H9 (cell line): ENCODE results near the gene LTA4H. TPM values are rescaled to one million over a fixed set of nuclear protein-coding genes. Genes with fewer than 3 reads are reported as not detected.

Experiments
- DNase-seq: peaks from one replicate; pipeline ENCODE4 v3.0.0-alpha.2; 2017
- H2AFZ ChIP-seq: one replicate; pipeline ENCODE4 v1.6.1; 2013; ENCODE audit warnings: mild to moderate bottlenecking, low read length, control low read depth, moderate library complexity
- H2AK5ac ChIP-seq: 2 replicates; pipeline ENCODE4 v1.6.1; 2013; ENCODE audit warnings: low read length, control low read depth, mixed read lengths; ENCODE audit not compliant: insufficient read length
- H2BK120ac ChIP-seq: one replicate; pipeline ENCODE4 v1.6.1; 2013; ENCODE audit warnings: low read depth, mild to moderate bottlenecking, low read length, control low read depth, inconsistent platforms; ENCODE audit not compliant: poor library complexity, severe bottlenecking
- H2BK12ac ChIP-seq: 2 replicates; pipeline ENCODE4 v1.6.1; 2013; ENCODE audit warnings: low read length, control low read depth, mixed read lengths, low read depth; ENCODE audit not compliant: insufficient read length
- H2BK15ac ChIP-seq: 2 replicates; pipeline ENCODE4 v1.6.1; 2013; ENCODE audit warnings: low read depth, low read length, control low read depth
- H2BK20ac ChIP-seq: one replicate; pipeline ENCODE4 v1.6.1; 2013; ENCODE audit warnings: low read depth, mild to moderate bottlenecking, low read length, control low read depth, inconsistent platforms; ENCODE audit not compliant: poor library complexity, severe bottlenecking
- H2BK5ac ChIP-seq: 2 replicates; pipeline ENCODE4 v1.6.1; 2013; ENCODE audit warnings: low read length, control low read depth, mixed read lengths; ENCODE audit not compliant: insufficient read length
- H3K14ac ChIP-seq: 2 replicates; pipeline ENCODE4 v1.6.1; 2013; ENCODE audit warnings: low read length, control low read depth; ENCODE audit not compliant: insufficient read depth
- H3K18ac ChIP-seq: 2 replicates; pipeline ENCODE4 v1.6.1; 2013; ENCODE audit warnings: low read depth, mild to moderate bottlenecking, mixed read lengths, low read length, control low read depth; ENCODE audit not compliant: insufficient read length
- H3K23ac ChIP-seq: 2 replicates; pipeline ENCODE4 v1.6.1; 2013; ENCODE audit warnings: low read length, control low read depth, mixed read lengths, low read depth; ENCODE audit not compliant: insufficient read length
- H3K23me2 ChIP-seq: 2 replicates; pipeline ENCODE4 v1.6.1; 2013; ENCODE audit warnings: low read depth, mild to moderate bottlenecking, mixed read lengths, low read length, control low read depth; ENCODE audit not compliant: insufficient read length, poor library complexity, severe bottlenecking
- H3K27ac ChIP-seq: 2 replicates; pipeline ENCODE4 v1.5.1; 2013; ENCODE audit warnings: low read length, control low read depth, mixed read lengths, low read depth; ENCODE audit not compliant: insufficient read length
- H3K27me3 ChIP-seq: 2 replicates; pipeline ENCODE4 v1.6.1; 2013; ENCODE audit warnings: low read length, control low read depth, inconsistent platforms; ENCODE audit not compliant: insufficient read depth
- H3K4ac ChIP-seq: 2 replicates; pipeline ENCODE4 v1.6.1; 2013; ENCODE audit warnings: low read depth, mild to moderate bottlenecking, control low read depth, inconsistent platforms, low read length, moderate library complexity
- H3K4me1 ChIP-seq: 2 replicates; pipeline ENCODE4 v1.6.1; 2013; ENCODE audit warnings: low read length, control low read depth, inconsistent platforms; ENCODE audit not compliant: insufficient read depth
- H3K4me2 ChIP-seq: 2 replicates; pipeline ENCODE4 v1.6.1; 2013; ENCODE audit warnings: low read length, control low read depth, mixed read lengths; ENCODE audit not compliant: insufficient read length, insufficient read depth
- H3K56ac ChIP-seq: 2 replicates; pipeline ENCODE4 v1.6.1; 2013; ENCODE audit warnings: low read depth, mild to moderate bottlenecking, mixed read lengths, low read length, control low read depth; ENCODE audit not compliant: insufficient read length
- H3K79me1 ChIP-seq: 2 replicates; pipeline ENCODE4 v1.6.1; 2013; ENCODE audit warnings: low read depth, mild to moderate bottlenecking, moderate library complexity, low read length, control low read depth, inconsistent platforms; ENCODE audit not compliant: insufficient read depth, poor library complexity, severe bottlenecking
- H3K79me2 ChIP-seq: 2 replicates; pipeline ENCODE4 v1.6.1; 2013; ENCODE audit warnings: low read length, control low read depth, inconsistent platforms; ENCODE audit not compliant: insufficient read depth
- H3K9ac ChIP-seq: 2 replicates; pipeline ENCODE4 v1.6.1; 2013; ENCODE audit warnings: low read length, control low read depth, mixed read lengths; ENCODE audit not compliant: insufficient read length; ENCODE audit errors: extremely low read depth
- H3K9me3 ChIP-seq: one replicate; pipeline ENCODE4 v1.6.1; 2013; ENCODE audit warnings: low read depth, low read length, inconsistent platforms; ENCODE audit not compliant: control insufficient read depth
- H3T11ph ChIP-seq: one replicate; pipeline ENCODE4 v1.6.1; 2013; ENCODE audit warnings: mild to moderate bottlenecking, low read length, control low read depth, inconsistent platforms
- H4K20me1 ChIP-seq: one replicate; pipeline ENCODE4 v1.6.1; 2013; ENCODE audit not compliant: control insufficient read depth, insufficient read length, insufficient read depth
- H4K5ac ChIP-seq: 2 replicates; pipeline ENCODE4 v1.6.1; 2013; ENCODE audit warnings: low read depth, mild to moderate bottlenecking, mixed read lengths, low read length, control low read depth; ENCODE audit not compliant: insufficient read length
- H4K8ac ChIP-seq: replicated peaks from 2 replicates; pipeline ENCODE4 v1.6.1; 2013; ENCODE audit warnings: low read length, control low read depth, mixed read lengths, low read depth; ENCODE audit not compliant: insufficient read length
- H4K91ac ChIP-seq: 2 replicates; pipeline ENCODE4 v1.6.1; 2013; ENCODE audit warnings: low read depth, mild to moderate bottlenecking, moderate library complexity, mixed read lengths, low read length, control low read depth; ENCODE audit not compliant: insufficient read length
- H3K27ac Mint-ChIP-seq, 3 experiments: 2 replicates in 2 of 3; 3 replicates in 1 of 3; pipeline ENCODE4 v1.8.0; 2020 to 2021; ENCODE audit warnings: mixed read lengths in 3 of 3, mild to moderate bottlenecking in 1 of 3, moderate library complexity in 1 of 3
- H3K27me3 Mint-ChIP-seq: 2 replicates; pipeline ENCODE4 v1.8.0; 2021; ENCODE audit warnings: low read depth, mild to moderate bottlenecking, moderate library complexity, mixed read lengths
- H3K36me3 Mint-ChIP-seq, 3 experiments: 2 replicates in 2 of 3; 3 replicates in 1 of 3; pipeline ENCODE4 v1.8.0; 2020 to 2021; ENCODE audit warnings: low read depth in 3 of 3, mixed read lengths in 3 of 3; ENCODE audit not compliant: insufficient read depth in 1 of 3
- H3K4me1 Mint-ChIP-seq, 2 experiments: 2 replicates each; pipeline ENCODE4 v1.8.0; 2020; ENCODE audit warnings: mixed read lengths in 2 of 2
- H3K4me3 Mint-ChIP-seq, 2 experiments: 2 replicates in 1 of 2; 3 replicates in 1 of 2; pipeline ENCODE4 v1.8.0; 2020 to 2021; ENCODE audit warnings: mild to moderate bottlenecking in 2 of 2, mixed read lengths in 2 of 2, moderate library complexity in 1 of 2
- H3K9me3 Mint-ChIP-seq, 2 experiments: 2 replicates in 1 of 2; 3 replicates in 1 of 2; pipeline ENCODE4 v1.8.0; 2020; ENCODE audit warnings: mild to moderate bottlenecking in 2 of 2, mixed read lengths in 2 of 2, moderate library complexity in 1 of 2
- WGBS: extraction: QIAGEN DNeasy Blood & Tissue Kit; methylation state at CpG from one replicate; pipeline ENCODE4 v1.1.7; 2013; ENCODE audit warnings: missing lambda C conversion rate, low lambda C conversion rate, mixed read lengths; ENCODE audit not compliant: insufficient read length; ENCODE audit errors: extremely low coverage; 5-methylcytosine and 5-hydroxymethylcytosine counted together
- total RNA-seq: library from RNA; stranded (reverse); gene quantifications from 2 replicates; pipeline ENCODE4 v1.2.1, GENCODE V29; 2021
- TF ChIP-seq, protein P1 (sequence below): fragments of 200-600 bp; sonication (generic); conservative IDR thresholded peaks from 3 replicates; pipeline ENCODE4 v1.8.0; 2021; ENCODE audit warnings: antibody characterized with exemption, mild to moderate bottlenecking

Gene LTA4H
- total RNA-seq, 1 experiment from 2014 or later = 144 TPM

DNA sequence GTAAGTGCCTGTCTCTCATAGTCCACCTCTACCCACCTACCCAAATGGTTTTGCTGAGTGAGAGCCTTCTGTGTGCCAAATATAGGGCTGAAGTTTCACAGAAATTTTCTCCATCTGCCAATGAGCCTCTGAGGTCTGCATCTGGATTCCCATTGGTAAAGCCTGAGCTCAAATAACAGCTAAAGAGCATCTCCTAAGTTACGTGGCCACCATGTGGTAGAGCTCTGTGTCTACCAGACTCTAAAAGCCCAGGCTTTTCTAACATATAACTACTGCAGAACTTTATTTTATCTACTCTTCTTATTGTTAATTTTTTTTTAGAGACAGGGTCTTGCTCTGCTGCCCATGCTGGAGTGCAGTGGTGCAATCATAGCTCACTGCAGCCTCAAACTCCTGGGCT is 76.3 kb downstream of the LTA4H start:
- H3K36me3 Mint-ChIP-seq = no peaks in the 10 kb centered on the region
- Histone ChIP-seq H2BK120ac (no peak overlapping the region), H3K4me2 (no peak overlapping the region), H3K18ac (no peak overlapping the region), H3K14ac (no peak overlapping the region), H3K27me3 (no peaks in the 10 kb centered on the region), H3K4ac (no peak overlapping the region), H2AFZ (no peak overlapping the region), H2AK5ac (no peak overlapping the region), H3K27ac (no peak overlapping the region), H3K23me2 (no peaks in the 10 kb centered on the region), H3K9me3 (no peaks in the 10 kb centered on the region), H3K4me1 (no peaks in the 10 kb centered on the region), H3T11ph (no peak overlapping the region), H3K56ac (no peak overlapping the region), H4K8ac (no peak overlapping the region), H4K5ac (no peak overlapping the region), H3K23ac (no peak overlapping the region), H3K79me1 (no peaks in the 10 kb centered on the region), H2BK20ac (no peak overlapping the region), H3K9ac (no peak overlapping the region), H2BK12ac (no peak overlapping the region), H3K79me2 (no peaks in the 10 kb centered on the region), H2BK5ac (no peak overlapping the region), H4K20me1 (no peaks in the 10 kb centered on the region), H4K91ac (no peak overlapping the region), H2BK15ac (no peak overlapping the region)
- no CpG with 5 or more reads among the region's 1 CpG for WGBS
- no peaks in the 10 kb centered on the region; a peak in 1 of 5 replicates for H3K9me3 Mint-ChIP-seq
- no peak for DNase-seq
- no peaks in the 10 kb centered on the region for H3K27me3 Mint-ChIP-seq
- peaks cover 20 to 26% of the 10 kb centered on the region in 2 experiments for H3K4me1 Mint-ChIP-seq
- no peak overlapping the region for H3K27ac Mint-ChIP-seq
- no peak overlapping the region for H3K4me3 Mint-ChIP-seq
- TF ChIP-seq, protein P1, sequence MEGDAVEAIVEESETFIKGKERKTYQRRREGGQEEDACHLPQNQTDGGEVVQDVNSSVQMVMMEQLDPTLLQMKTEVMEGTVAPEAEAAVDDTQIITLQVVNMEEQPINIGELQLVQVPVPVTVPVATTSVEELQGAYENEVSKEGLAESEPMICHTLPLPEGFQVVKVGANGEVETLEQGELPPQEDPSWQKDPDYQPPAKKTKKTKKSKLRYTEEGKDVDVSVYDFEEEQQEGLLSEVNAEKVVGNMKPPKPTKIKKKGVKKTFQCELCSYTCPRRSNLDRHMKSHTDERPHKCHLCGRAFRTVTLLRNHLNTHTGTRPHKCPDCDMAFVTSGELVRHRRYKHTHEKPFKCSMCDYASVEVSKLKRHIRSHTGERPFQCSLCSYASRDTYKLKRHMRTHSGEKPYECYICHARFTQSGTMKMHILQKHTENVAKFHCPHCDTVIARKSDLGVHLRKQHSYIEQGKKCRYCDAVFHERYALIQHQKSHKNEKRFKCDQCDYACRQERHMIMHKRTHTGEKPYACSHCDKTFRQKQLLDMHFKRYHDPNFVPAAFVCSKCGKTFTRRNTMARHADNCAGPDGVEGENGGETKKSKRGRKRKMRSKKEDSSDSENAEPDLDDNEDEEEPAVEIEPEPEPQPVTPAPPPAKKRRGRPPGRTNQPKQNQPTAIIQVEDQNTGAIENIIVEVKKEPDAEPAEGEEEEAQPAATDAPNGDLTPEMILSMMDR = peak; percentile 52
